ENCODE results near the gene ZMYND8.

ZMYND8 gene

DNA sequence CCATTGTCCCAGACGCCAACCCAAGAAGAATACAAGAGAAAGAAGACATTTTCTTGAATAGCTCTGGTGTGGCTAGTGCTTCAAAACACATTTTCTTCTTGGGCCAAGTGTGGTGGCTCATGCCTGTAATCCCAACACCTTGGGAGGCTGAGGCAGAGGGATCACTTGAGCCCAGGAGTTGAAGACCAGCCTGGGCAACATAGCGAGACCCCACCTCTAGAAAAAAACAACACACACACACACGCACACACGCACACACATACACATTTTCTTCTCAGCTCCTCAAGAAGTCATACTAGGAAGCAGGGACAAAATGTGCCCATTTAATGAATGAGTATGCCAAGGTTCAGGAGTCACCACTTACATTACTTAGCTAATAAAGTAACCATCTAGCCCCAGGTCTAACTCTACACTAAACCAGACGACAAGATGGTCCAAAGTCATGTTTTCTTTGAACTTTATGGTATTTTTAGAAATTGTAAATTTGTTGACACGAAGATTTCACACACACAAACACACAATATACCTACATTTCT lies 68.8 kb downstream of the ZMYND8 start:
- Histone ChIP-seq H2AFZ (ENCODE audit: low read depth, low read length) (no peak overlapping the region), H3K4me3 (ENCODE audit: low read depth in 1 of 2, low read length in 2 of 2) (no peak overlapping the region), H3K9ac (ENCODE audit: low read depth, low read length) (no peak overlapping the region), H3K27me3 (ENCODE audit: insufficient read depth, low read length, poor library complexity) (no peaks in the 10 kb centered on the region), H4K20me1 (ENCODE audit: insufficient read depth, low read length) (no peaks in the 10 kb centered on the region), H3K36me3 (ENCODE audit: insufficient read depth, low read length) (peaks cover 92% of the 10 kb centered on the region), H3K27ac (ENCODE audit: low read length) (no peak overlapping the region), H3K9me3 (ENCODE audit: insufficient read depth, low read length, severe bottlenecking) (no peaks in the 10 kb centered on the region), H3K4me2 (ENCODE audit: insufficient read depth, low read length) (no peak overlapping the region), H3K79me2 (ENCODE audit: insufficient read depth, low read length) (no peaks in the 10 kb centered on the region), H3K4me1 (ENCODE audit: insufficient read depth, low read length) (no peaks in the 10 kb centered on the region)
- ATAC-seq (ENCODE audit: insufficient read depth, low read depth), result no peak
- DNase-seq, result no peak
- TF ChIP-seq, protein P1, sequence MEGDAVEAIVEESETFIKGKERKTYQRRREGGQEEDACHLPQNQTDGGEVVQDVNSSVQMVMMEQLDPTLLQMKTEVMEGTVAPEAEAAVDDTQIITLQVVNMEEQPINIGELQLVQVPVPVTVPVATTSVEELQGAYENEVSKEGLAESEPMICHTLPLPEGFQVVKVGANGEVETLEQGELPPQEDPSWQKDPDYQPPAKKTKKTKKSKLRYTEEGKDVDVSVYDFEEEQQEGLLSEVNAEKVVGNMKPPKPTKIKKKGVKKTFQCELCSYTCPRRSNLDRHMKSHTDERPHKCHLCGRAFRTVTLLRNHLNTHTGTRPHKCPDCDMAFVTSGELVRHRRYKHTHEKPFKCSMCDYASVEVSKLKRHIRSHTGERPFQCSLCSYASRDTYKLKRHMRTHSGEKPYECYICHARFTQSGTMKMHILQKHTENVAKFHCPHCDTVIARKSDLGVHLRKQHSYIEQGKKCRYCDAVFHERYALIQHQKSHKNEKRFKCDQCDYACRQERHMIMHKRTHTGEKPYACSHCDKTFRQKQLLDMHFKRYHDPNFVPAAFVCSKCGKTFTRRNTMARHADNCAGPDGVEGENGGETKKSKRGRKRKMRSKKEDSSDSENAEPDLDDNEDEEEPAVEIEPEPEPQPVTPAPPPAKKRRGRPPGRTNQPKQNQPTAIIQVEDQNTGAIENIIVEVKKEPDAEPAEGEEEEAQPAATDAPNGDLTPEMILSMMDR (IDR thresholded peaks at IDR 0.05; ENCODE audit: borderline replicate concordance, extremely low read depth, low read length, poor library complexity, severe bottlenecking), result no peak
- TF ChIP-seq EZH2 (IDR thresholded peaks at IDR 0.05; ENCODE audit: borderline replicate concordance, low read depth, low read length, severe bottlenecking), result no peak

DNA sequence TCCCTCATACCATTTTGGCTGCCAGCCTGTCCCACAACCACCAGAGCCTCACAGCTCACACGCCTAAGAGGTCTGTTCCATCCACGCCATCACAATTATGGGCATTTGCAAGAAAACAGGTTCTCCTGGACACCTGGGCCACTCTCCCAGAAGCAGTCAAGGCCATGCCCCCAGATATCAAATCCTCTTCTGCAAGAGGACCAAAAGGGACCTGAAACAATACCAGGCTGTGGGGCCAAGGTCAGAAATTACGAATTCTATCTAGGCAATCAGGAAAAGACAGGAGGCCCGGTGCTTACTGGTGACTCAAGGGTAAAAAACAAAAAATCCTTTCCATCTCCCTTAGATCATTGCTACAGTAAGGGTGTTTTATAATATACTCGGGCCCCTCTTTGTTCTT lies 69.8 kb downstream of the ZMYND8 start:
- Histone ChIP-seq H4K20me1 (ENCODE audit: insufficient read depth, low read length) (no peaks in the 10 kb centered on the region), H3K27ac (ENCODE audit: low read length) (no peak overlapping the region), H3K4me2 (ENCODE audit: insufficient read depth, low read length) (no peak overlapping the region), H3K4me3 (ENCODE audit: low read depth in 1 of 2, low read length in 2 of 2) (no peak overlapping the region), H3K79me2 (ENCODE audit: insufficient read depth, low read length) (no peaks in the 10 kb centered on the region), H3K4me1 (ENCODE audit: insufficient read depth, low read length) (no peaks in the 10 kb centered on the region), H3K9ac (ENCODE audit: low read depth, low read length) (no peak overlapping the region), H2AFZ (ENCODE audit: low read depth, low read length) (no peak overlapping the region), H3K9me3 (ENCODE audit: insufficient read depth, low read length, severe bottlenecking) (no peaks in the 10 kb centered on the region), H3K27me3 (ENCODE audit: insufficient read depth, low read length, poor library complexity) (no peaks in the 10 kb centered on the region), H3K36me3 (ENCODE audit: insufficient read depth, low read length) (peaks cover 92% of the 10 kb centered on the region)
- no peak for TF ChIP-seq EZH2 (IDR thresholded peaks at IDR 0.05; ENCODE audit: borderline replicate concordance, low read depth, low read length, severe bottlenecking)
- TF ChIP-seq, protein P1 (IDR thresholded peaks at IDR 0.05; ENCODE audit: borderline replicate concordance, extremely low read depth, low read length, poor library complexity, severe bottlenecking), result no peak
- DNase-seq (no peak), ATAC-seq (ENCODE audit: insufficient read depth, low read depth) (no peak)

DNA sequence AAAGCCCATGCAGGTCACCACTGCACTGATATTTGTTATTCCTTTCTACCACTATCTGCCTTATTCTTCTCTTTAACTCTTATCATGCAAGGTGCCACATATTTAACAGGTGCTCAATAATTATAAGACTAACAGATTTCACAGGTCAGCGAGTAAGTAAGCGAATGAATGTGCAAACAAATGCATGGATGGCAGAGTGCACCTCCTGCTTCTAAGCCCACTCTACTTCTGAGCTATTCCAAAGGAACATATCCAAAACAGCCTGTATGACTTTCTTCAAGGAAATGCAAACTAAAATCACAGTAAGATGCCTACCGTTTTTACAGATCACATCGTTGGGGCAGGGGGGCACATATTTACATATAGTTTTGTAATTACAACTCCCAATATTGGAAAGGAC lies 71.3 kb downstream of the ZMYND8 start:
- DNase-seq (no peak), ATAC-seq (ENCODE audit: insufficient read depth, low read depth) (no peak)
- Histone ChIP-seq H3K4me2 (ENCODE audit: insufficient read depth, low read length) (no peak overlapping the region), H3K9me3 (ENCODE audit: insufficient read depth, low read length, severe bottlenecking) (no peaks in the 10 kb centered on the region), H3K9ac (ENCODE audit: low read depth, low read length) (no peak overlapping the region), H3K4me3 (ENCODE audit: low read depth in 1 of 2, low read length in 2 of 2) (no peak overlapping the region), H3K27me3 (ENCODE audit: insufficient read depth, low read length, poor library complexity) (no peaks in the 10 kb centered on the region), H2AFZ (ENCODE audit: low read depth, low read length) (no peak overlapping the region), H4K20me1 (ENCODE audit: insufficient read depth, low read length) (no peaks in the 10 kb centered on the region), H3K27ac (ENCODE audit: low read length) (no peak overlapping the region), H3K4me1 (ENCODE audit: insufficient read depth, low read length) (no peaks in the 10 kb centered on the region), H3K36me3 (ENCODE audit: insufficient read depth, low read length) (peaks cover 95% of the 10 kb centered on the region), H3K79me2 (ENCODE audit: insufficient read depth, low read length) (no peaks in the 10 kb centered on the region)
- TF ChIP-seq, protein P1 (IDR thresholded peaks at IDR 0.05; ENCODE audit: borderline replicate concordance, extremely low read depth, low read length, poor library complexity, severe bottlenecking), result no peak
- TF ChIP-seq EZH2 (IDR thresholded peaks at IDR 0.05; ENCODE audit: borderline replicate concordance, low read depth, low read length, severe bottlenecking), result no peak

DNA sequence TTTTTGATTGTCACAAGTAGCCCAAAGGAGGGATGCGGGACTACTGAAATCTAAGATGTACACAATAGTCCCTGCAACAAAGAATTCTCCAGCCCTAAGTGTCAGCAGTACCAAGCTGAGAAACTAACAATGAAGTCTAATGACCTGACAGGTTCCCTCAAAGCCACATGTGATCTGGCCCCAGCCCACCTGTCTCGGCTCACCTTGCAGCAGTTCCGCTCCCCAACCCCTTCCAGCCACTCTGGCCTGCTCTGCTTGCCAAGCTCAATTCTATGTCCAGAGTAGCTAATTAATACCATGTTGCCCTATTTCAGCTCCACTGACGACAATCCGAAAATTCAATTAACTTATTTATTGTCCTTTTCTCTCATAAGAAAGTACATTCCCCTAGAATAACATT lies 72.1 kb downstream of the ZMYND8 start:
- Histone ChIP-seq H3K36me3 (ENCODE audit: insufficient read depth, low read length) (peaks cover 95% of the 10 kb centered on the region), H4K20me1 (ENCODE audit: insufficient read depth, low read length) (no peaks in the 10 kb centered on the region), H3K79me2 (ENCODE audit: insufficient read depth, low read length) (no peaks in the 10 kb centered on the region), H3K9ac (ENCODE audit: low read depth, low read length) (no peak overlapping the region), H3K9me3 (ENCODE audit: insufficient read depth, low read length, severe bottlenecking) (no peaks in the 10 kb centered on the region), H2AFZ (ENCODE audit: low read depth, low read length) (no peak overlapping the region), H3K27ac (ENCODE audit: low read length) (no peak overlapping the region), H3K4me1 (ENCODE audit: insufficient read depth, low read length) (no peaks in the 10 kb centered on the region), H3K27me3 (ENCODE audit: insufficient read depth, low read length, poor library complexity) (no peaks in the 10 kb centered on the region), H3K4me3 (ENCODE audit: low read depth in 1 of 2, low read length in 2 of 2) (no peak overlapping the region), H3K4me2 (ENCODE audit: insufficient read depth, low read length) (no peak overlapping the region)
- no peak for TF ChIP-seq EZH2 (IDR thresholded peaks at IDR 0.05; ENCODE audit: borderline replicate concordance, low read depth, low read length, severe bottlenecking)
- TF ChIP-seq, protein P1 (IDR thresholded peaks at IDR 0.05; ENCODE audit: borderline replicate concordance, extremely low read depth, low read length, poor library complexity, severe bottlenecking), result no peak
- DNase-seq (no peak), ATAC-seq (ENCODE audit: insufficient read depth, low read depth) (no peak)

Data from DND-41 (cell line).